Measurements from ENCODE around the gene BTG3.
A peak's percentile ranks its signal among the peaks of the same experiment; 100 is the strongest.

The BTG3 gene

GRCh38 chr21:17612565-17613241 is at the start of gene BTG3:
Gene BTG3 (minus strand): TSS chr21:17612901. CDS start chr21:17609144, 3,757 bp downstream.
- peak; percentile 79 for DNase-seq (ENCODE audit: low spot score)

GRCh38 chr21:17660862-17661261 is 48.2 kb upstream of the BTG3 start:
- DNase-seq (ENCODE audit: low spot score): no peak

GRCh38 chr21:17660452-17660851 is 47.8 kb upstream of the BTG3 start:
- no peak for DNase-seq (ENCODE audit: low spot score)

DNA sequence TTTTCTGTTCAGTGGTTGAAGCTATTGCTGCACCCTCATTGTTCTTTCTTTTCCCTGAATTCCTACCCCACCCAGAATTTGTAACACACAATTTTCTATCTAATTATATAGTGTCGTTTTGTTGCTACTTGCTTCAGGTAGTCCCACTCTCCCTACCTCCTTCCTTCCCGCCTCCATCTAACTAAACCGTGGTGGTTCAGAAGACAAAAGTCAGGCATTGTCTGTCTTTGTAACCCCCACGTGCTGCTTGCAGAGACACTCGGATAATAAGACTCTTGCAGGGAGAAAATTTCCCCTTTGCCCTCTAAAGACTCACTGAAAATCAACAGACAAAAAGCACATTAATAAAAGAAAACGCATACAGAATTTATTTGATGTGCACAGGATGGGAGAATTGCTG is 46.2 kb upstream of the BTG3 start:
- no peak for DNase-seq (ENCODE audit: low spot score)

DNA sequence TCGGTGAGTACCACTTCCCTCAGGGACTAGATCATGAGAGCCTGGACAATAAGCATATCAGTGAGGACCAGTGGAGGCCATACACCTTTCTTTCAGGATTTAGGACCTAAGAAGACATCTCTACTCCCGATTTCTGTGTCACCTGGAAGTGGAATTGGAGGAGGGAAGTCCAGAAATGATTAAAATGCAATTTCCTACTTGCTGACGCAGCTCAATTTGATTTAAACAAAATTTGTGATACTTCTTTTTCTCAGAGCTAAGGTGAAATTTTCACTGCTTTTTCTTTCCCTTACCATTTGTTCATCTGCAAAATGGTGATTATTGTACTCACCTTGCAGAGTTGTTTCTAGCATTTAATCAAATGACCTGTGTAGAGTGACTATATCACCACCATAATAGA is 38.8 kb upstream of the BTG3 start:
- DNase-seq (ENCODE audit: low spot score): no peak

DNA sequence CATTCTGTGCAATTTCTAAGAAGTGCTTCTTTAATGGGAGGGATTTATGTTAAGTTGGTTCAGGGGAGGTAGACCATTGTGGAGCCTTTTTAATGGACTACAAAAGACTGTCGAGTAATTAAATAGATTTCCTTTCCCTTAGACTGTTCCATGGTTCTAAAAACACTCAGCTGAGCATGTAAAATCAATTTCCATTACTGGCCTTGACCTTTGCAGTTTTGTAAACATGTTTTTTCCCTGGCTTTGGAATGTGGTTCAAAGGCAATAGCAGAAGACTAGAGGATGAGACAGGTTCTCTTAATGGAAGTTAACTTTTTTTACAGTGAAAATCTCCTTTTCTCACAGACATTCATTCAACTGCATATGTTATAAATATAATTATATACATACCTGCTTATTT is 37.6 kb upstream of the BTG3 start:
- DNase-seq (ENCODE audit: low spot score): no peak

DNA sequence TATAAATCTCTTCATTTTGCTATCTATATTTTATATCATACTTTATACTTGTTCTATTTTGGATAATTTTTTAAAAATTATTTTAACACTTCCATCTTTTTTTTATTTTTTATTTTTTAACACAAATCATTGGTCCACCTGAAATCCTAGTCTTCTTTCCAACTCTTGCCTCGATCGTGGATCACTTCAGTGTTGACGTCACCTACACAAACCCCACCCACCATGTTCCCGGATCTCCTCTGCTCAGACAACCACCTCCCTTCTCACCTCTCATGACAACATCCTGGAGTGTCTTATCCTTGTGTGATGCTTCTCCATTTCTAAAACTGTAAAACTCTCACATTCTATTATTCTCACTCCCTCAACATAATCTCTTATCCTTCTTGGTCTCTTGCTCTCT is 34.1 kb upstream of the BTG3 start:
- no peak for DNase-seq (ENCODE audit: low spot score)

- DNase-seq (ENCODE audit: low spot score): no peak
These were observed 31.5 kb upstream of the BTG3 start for GRCh38 chr21:17644186-17644585.

DNA sequence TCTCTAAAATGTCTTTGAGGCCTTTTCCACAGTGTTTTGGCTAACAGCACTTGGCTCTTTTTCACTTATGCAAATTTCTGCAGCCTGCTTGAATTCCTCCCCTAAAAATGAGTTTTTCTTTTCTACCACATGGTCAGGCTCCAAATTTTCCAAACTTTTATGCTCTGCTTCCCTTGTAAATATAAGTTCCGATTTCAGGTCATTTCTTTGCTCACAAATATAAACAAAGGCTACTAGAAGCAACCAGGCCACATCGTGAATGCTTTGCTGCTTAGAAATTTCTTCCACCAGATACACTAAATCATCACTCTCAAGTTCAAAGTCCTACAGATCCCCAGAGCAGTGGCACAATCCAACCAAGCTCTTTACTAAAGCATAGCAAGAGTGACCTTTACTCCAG is 28.1 kb upstream of the BTG3 start:
- DNase-seq (ENCODE audit: low spot score): no peak

DNA sequence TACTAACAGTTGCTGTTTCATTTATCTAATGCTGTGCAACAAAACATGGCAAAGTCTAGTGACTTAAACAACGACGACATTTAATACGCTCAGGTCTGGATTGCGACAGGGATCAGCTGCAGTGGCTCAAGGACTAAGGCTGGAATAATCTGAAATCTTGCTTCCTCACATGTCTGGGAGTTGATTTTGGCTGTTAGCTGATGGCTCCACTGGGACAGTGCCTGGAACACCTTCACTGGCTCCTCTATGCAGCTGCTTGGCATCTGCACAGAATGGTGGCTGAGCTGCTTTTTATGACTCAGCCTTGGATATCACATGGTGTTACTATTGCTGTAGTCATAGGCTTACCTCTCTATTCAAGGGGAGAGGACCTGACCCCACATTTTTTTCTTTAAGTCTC is 24.0 kb upstream of the BTG3 start:
- no peak for DNase-seq (ENCODE audit: low spot score)

GRCh38 chr21:17631195-17631594 is 18.5 kb upstream of the BTG3 start:
- DNase-seq (ENCODE audit: low spot score): no peak

GRCh38 chr21:17622018-17622417 is 9.3 kb upstream of the BTG3 start:
- no peak for DNase-seq (ENCODE audit: low spot score)

DNA sequence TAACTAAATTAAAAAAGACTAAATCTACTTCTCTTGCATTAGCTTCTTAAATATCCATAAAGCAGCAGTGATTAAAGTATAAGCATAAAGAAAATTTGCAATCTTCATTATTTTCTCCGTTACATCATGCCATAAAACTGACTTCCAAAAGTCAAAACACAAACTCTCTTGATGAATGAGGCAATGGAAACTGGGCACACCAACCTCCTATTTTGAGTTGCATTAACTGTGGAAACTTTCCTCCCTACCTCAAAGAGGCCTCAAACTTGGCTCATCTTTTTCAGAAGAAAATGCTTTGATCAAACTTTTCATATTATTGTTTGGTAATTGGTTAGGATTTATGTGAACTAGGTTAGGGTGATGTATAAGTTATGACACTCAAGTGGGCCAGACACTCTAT is 4.1 kb upstream of the BTG3 start:
- DNase-seq (ENCODE audit: low spot score): no peak

GRCh38 chr21:17613242-17613676 is 558 bp upstream of the BTG3 start:
- DNase-seq (ENCODE audit: low spot score): peak; percentile 12

- peak; percentile 17 for DNase-seq (ENCODE audit: low spot score)
These were observed 607 bp downstream of the BTG3 start for GRCh38 chr21:17612023-17612564.

DNA sequence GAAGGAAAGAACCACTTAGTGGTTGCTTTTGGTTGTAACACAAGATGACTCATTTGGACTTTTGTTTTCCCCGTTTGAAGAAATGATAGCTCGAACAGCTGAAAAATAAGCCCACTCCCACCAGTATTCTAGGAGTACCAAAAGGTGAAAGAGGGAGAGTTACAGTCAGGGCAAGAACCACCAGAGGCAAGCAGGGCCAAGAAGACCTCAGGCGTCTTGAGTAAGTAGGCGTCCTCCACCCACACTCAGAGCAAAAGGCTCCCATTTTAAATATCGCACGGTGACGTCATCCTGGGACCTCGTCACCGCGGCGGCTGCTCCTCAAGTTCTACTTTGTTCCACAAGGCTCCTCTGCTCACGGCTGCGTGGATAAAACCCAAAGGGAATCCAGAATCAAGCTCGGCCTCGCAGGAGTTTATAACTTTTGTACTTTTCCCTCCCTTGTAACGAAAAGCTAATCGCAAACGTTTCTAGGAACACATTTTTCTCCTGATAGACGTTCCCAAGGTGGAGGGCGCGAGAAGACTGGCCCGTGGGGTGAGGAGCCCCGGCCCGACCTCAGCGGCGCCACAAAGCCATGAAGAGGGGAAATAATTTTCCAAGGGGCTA is 1.2 kb downstream of the BTG3 start:
- DNase-seq (ENCODE audit: low spot score): peak; percentile 44

DNA sequence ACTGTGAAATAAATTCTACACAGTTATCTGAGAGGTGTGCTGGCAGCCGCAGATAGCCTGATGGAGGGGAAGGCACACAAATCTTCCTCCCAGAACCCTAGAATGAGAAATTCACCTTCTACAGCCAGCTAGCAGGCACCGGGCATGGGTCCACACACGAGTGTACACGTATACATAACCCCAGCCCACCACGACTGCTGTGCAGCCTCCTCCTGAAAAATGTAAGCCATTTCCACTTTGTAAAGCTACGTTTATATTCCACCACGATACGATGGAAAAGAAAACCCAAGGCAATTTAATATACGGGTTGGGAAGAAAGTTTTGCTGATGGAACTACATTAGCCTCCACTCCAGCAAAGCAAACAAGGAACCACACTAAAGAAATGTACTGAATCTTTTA is 1.8 kb downstream of the BTG3 start:
- no peak for DNase-seq (ENCODE audit: low spot score)

- no peak for DNase-seq (ENCODE audit: low spot score)
These were observed 3.0 kb downstream of the BTG3 start for GRCh38 chr21:17609681-17610080.

DNA sequence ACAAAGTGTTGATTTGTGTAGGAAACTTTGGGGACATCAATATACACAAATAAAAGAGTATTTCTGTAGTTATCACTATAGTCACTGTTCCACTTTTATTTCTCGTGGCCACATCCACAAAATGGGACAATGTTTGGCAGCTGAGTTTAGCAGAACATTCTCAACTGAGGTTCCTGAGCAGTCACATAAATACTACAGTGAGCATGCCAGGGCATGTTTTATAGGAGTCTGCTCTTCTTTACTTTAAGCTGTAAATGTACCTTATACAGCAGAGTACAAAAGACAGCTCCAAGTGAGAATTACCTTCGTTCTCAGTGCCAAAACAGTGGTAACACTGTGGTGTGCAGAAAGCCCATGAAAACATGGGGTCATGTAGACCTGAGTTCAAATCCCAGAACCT is 5.0 kb downstream of the BTG3 start:
- no peak for DNase-seq (ENCODE audit: low spot score)

DNA sequence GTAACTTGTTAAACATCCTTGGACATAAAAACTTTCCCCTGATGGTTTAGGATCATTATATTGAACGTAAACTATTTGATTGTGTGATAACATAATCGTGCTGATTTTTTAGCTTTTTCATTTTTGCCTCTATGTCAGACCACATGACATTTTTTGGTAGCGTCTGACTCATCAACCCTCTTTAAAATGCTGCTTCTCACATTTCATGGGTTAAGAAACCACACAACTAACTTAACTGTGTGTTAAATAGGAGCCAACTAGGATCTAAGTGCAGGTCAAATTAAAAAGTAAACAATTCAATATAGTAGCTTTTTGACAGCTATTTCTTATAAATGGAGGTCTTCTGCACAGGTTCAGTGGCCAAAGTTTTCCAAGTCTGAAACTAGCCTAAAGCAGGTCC is 9.8 kb downstream of the BTG3 start:
- DNase-seq (ENCODE audit: low spot score): no peak

DNA sequence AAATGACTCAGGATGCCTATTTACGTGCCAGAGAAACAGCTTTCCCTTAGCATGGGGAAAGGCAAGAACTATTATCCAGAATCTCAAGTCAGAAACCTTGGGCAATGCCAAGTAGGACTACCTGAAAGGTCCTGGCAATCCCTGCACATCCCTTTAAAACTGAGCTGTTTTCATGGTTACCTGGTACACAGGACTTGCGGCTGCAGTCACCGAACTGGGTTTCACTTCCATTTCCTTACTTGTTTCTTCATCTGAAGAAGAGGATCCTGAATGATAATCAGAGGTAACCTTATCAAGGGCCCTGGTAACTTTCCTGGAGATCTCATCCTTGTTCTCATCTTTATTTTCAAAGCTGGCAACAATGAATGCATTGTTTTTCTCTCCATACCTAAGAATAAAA is 14.3 kb downstream of the BTG3 start:
- DNase-seq (ENCODE audit: low spot score): no peak

DNA sequence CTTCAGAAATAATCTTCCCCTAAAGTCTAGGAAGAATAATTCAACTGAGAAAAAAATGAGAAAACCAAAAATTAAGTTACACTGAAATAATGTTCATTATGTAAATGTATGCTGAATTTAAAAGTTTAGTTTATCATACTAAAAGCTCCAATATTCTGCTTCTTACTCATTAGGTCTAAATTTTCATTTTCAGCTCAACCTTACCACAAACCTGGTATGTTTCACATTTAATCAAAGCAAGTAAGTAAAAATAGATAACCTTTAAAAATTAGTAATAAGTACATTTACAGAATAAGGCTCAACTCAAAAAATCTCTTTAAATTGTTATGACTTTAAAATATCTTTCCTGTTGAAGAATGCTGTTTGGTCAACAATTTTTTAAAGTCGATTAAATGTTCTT is 15.0 kb downstream of the BTG3 start:
- no peak for DNase-seq (ENCODE audit: low spot score)

DNA sequence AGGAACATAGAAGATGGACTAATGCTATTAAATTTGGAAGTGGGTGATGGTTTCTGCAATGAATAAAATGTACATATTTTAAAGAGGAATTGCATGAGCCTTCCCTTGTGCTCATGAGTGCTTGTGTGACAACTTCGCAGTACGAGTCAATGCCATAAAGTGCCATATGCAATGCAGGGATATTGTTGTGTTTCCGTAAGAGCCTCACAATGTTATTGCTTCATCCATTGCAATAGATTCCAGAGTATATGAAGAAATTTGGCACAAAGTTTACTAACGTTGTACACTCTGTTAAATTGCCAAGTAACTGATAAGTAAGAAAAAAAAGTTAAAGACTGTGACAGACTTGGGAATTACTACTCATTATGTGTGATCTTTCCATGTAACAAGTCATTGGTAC is 22.3 kb downstream of the BTG3 start:
- DNase-seq (ENCODE audit: low spot score): no peak

Measured in HuH-7 (cell line).